Adrenal gland (tissue), 5 donors: ENCODE measurements around the gene PARVB.

Source experiments
- POLR2A ChIP-seq, 2 donors: fragments of 450-650 bp; IDR thresholded peaks; one replicate each; pipeline ENCODE4 v1.6.1; 2017; ENCODE audit warnings: antibody characterized with exemption in 2 of 2, mild to moderate bottlenecking in 2 of 2, moderate library complexity in 1 of 2
- TF ChIP-seq, protein P1 (sequence below), 6 experiments: fragments of 450-650 bp in 4 of 6; fragments of 200-600 bp in 2 of 6; sonication (generic) in 1 of 6; IDR thresholded peaks; 1 replicate in 5 of 6; 2 replicates in 1 of 6; pipeline versions ENCODE4 v1.5.1 to v1.8.0; 2016 to 2021; ENCODE audit warnings: antibody characterized with exemption in 6 of 6, mild to moderate bottlenecking in 2 of 6, moderate library complexity in 1 of 6
- donor health status: DM: no; HTN: no; CAD: no.

DNA sequence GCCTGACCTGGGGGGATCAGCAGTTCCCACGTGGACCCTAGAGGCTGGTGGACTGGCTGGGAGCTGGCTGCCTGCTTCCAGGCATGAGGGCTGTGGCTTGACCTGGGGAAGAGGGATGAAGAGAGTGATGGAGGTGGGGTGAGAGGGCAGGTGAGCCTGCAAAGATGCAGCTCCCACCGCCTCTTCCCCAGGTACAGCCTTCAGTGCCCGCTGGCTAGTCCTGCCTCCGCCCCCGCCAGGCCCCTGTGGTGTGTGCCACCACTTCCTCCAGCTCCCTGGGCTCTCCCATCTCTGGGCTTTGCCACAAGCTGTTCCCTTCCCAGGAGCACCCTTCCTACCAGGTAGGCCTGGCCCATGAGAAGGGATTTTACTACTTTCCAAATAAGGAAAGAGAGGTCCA lies 175.8 kb downstream of the PARVB start:
- TF ChIP-seq, protein P1, sequence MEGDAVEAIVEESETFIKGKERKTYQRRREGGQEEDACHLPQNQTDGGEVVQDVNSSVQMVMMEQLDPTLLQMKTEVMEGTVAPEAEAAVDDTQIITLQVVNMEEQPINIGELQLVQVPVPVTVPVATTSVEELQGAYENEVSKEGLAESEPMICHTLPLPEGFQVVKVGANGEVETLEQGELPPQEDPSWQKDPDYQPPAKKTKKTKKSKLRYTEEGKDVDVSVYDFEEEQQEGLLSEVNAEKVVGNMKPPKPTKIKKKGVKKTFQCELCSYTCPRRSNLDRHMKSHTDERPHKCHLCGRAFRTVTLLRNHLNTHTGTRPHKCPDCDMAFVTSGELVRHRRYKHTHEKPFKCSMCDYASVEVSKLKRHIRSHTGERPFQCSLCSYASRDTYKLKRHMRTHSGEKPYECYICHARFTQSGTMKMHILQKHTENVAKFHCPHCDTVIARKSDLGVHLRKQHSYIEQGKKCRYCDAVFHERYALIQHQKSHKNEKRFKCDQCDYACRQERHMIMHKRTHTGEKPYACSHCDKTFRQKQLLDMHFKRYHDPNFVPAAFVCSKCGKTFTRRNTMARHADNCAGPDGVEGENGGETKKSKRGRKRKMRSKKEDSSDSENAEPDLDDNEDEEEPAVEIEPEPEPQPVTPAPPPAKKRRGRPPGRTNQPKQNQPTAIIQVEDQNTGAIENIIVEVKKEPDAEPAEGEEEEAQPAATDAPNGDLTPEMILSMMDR (IDR thresholded peaks at IDR 0.05): no peak
- no peak for TF ChIP-seq POLR2A (IDR thresholded peaks at IDR 0.05)
